NCI-H526 treated with DMSO at 0.1 percent for 48 hours (cell line): ENCODE results near the gene YPEL2.
"Not testable (repeated sequence)": the region's sequence is repeated elsewhere in the genome, so short reads cannot be mapped to it uniquely, and the experiment has no call there.

Experiments
- DNase-seq: peaks from one replicate; lab custom pipeline; 2025; lab: John Stamatoyannopoulos, UW

YPEL2 gene, protein sequence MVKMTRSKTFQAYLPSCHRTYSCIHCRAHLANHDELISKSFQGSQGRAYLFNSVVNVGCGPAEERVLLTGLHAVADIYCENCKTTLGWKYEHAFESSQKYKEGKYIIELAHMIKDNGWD

DNA sequence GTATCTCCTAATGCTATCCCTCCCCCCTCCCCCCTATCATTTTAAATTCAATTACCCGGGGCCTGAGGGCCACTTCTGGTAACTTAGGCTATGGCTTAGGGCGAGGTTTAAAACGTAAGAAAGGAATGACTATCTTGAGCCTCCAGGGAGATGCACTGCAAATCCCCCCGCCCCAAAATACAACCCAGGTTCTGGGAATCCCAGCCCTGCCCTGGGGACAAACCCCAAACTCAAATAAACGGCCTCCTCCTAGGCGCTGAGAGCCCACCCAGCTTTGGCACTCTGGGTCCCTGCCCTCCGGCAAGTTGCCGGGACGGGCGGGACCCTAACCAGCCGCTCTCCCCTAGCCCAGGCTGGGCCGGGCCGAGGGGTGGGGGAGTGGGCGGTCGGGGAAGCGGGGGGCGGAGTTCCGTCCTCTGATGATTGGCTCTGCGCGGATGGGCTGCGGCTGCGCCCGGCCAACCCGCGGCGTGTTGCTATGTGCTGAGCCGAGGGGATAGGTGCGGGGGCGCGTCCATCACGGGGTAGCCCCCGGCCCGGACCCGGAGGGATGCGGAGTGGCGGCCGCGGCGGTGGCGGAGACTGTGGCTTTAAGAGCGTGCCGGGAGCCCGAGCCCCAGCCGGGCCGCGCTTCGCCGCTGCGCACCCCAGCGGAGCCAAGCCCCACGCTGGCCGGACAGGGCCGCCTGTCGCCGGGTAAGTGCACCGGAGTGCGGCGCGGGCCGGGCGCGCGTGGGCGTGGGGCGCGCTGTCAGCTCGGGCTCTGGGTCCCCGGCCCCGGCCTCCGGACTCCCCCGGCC is at the start of gene YPEL2:
YPEL2 (plus strand) TSS at position 527 of the 800 bp plus-strand sequence. CDS start 21,755 bp downstream, outside the sequence.
- peak; percentile 94 for DNase-seq

DNA sequence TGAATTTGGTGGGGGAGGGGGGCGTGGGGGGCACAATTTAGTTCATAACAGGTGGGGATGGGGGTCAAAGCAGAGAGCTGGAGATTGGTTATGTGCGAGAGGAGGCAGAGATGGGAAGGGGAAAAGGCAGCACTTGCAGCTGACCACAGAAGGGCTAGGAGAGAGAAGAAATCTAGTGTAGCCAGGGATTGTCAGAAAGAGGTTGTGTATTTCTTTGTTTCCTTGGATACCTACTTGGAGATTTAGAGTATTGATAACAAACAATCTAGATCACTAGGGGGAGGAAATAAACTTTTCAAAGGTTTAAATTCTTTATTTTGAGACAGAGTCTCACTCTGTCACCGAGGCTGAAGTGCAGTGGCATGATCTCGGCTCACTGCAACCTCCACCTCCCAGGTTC is 47.1 kb upstream of the YPEL2 start:
- DNase-seq, result no peak

DNA sequence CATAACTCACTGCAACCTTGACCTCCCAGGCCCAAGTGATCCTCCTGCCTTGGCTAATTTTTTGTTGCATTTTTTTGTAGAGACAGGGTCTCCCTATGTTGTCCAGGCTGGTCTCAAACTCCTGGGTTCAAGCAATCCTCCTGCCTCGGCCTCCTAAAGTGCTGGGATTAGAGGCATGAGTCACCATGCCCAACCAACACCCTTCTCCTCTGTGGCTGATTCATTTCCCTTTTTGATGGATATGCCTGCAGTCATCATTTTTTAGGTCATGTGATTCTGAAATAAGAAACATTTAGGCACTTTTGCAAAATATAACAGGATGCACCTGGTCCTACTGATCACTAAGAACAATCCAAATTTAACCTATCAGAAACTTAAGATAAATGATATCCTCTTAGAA is 44.0 kb upstream of the YPEL2 start:
- DNase-seq, result no peak

DNA sequence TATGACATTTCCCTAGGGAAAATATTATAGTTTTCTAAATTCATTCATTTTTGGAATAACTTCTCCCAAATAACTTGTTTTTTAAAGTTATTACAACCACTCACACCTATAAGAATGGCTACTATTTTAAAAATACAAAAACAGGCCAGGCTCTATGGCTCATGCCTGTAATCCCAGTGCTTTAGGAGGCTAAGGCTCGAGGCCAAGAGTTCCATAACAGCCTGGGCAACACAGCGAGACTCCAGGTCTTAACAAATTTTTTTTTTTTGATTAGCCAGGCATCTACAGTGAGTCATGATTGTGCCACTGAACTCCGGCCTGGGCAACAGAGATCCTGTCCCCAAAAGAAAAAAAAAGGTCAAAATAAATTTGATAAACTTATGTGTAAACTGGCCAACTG is 43.6 kb upstream of the YPEL2 start:
- DNase-seq, result no peak

DNA sequence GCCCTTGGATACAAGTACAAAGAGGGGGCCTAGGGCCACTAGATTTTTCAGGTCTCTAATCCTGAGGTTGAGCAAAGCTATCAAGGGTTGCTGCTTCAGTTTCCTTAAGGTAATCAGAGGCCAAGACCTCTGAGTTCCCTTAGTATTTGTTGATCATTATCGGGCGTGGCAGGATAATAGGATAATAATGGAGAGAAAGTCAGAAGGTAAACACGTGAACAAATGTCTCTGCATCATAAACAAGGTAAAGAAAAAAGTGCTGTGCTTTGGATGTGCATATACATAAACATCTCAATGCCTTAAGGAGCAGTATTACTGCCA is 41.5 kb upstream of the YPEL2 start:
- DNase-seq, result no peak

DNA sequence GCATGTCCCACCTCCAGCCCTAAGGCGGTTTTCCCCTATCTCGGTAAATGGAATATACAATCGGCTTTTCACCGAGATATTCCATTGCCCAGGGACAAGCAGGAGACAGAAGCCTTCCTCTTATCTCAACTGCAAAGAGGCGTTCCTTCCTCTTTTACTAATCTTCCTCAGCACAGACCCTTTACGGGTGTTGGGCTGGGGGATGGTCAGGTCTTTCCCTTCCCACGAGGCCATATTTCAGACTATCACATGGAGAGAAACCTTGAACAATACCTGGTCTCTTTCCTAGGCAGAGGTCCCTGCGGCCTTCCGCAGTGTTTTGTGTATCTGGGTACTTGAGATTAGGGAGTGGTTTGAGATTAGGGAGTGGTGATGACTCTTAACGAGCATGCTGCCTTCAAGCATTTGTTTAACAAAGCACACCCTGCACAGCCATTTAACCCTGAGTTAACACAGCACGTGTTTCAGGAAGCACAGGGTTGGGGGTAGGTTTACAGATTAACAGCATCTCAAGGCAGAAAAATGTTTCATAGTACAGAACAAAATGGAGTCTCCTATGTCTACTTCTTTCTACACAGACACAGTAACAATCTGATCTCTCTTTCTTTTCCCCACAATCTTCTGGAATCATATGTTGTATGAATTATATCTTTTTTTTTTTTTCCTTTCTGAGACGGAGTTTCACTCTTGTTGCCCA is 41.0 kb upstream of the YPEL2 start:
- peak; percentile 70 for DNase-seq

DNA sequence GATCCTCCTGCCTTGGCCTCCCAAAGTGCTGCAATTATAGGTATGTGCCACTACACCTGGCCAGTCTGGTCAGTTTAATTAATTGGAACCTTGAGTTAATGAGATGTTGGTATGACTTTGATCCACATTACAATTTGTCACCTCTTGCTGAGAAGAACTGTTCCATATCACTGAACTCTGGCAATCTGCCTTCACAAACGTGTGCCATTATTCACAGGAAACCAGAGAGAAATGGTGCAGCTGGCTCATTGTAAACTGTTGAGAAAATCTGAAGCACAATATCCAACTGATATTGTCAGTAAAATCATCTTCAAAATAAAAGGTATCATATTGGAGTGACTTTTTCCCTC is 39.3 kb upstream of the YPEL2 start:
- DNase-seq, result no peak

DNA sequence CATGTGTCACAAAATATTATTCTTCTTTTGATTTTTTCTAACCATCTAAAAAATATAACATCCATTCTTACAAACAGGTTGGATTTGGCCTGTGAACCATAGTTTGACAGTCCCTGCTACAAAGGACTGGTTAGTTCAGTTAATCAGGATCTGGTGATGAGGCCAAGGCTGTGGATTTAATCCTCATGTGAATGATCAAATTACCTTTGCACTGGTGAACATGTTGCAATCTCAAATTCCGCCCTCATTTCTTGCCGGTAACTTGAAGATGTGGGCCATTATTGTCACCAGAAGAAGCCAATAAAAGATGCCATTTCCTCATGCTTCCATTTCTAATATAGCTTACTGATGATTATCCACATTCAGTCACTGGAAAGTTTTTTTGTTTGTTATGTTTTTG is 35.3 kb upstream of the YPEL2 start:
- no peak for DNase-seq

DNA sequence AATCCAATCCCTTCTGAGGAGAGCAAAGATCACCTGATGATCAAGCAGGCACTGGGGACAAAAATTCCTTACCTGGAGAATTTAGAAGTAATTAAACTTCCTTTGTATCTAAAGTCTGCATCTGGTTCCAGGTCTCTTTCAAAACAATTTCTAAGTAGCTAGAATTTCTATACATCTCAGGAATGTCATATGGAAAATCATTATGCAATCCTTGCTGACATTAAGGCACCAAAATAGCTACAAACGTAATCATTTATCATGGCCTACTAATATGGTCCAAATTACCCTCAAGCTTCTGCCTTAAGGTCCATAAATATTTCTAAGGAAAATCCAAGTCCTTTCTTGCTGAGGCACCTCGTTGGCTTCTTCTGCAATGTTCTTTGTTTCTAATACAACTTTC is 32.9 kb upstream of the YPEL2 start:
- no peak for DNase-seq

DNA sequence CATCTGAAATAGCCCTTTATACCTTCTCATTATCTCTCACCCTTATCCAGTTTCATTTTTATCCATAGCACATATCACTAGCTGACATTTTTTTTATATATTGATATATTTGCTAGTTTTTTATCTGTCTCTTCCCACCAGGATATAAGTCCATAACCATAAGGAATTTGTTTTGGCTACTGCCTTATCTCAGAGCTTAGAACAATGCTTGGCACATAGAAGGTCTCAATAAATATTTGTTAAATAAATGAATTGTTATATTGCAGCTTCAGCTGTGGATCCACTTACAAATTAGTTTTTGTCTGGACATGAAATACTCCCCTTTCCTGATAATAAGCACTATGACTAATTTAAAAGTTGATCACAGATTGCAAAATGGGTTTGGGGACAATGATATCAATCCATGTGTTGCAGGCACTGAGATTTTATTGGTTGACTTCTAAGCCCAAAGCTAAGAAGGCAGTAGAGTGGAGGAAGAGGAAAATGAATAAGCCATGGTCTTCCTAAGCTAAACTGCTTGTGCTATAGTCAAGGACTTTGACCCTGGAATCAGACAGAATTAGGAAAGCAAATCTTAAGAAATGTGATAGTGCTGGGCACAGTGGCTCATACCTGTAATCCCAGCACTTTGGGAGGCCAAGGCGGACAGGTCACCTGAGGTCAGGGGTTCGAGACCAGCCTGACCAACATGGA is 31.9 kb upstream of the YPEL2 start:
- DNase-seq, result no peak

DNA sequence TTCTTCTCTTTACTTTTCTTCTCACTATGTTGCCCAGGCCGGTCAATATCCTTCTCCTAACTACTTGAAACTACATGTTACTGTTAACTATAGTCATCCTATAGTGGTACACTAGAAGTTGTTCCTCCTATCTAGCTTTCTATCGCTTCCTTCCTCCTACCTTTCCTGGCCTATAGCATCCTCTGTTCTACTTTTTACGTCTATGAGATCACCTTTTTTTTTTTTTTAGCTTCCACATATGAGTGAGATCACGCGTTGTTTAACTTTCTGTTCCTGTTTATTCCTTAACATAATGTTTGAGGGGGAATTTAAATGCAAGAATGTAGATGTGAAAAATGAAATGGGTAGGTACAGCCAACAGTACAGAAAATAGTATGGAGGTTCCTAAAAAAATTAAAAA is 30.5 kb upstream of the YPEL2 start:
- no peak for DNase-seq

DNA sequence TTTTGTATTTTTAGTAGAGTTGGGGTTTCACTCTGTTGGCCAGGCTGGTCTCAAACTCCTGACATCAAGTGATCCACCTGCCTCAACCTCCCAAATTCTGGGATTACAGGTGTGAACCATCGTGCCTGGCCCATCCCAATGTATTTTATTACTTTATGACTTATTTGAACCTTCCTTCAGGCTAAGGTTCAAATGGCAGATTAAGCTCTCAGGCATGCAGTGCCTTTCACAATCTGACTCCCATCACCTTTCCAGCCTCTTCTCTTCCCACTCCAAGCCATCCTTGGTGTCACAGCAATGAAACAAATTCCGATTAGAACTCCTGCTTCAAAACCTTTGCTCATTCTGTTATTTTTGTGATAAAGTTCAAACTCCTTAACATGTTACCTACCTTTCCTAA is 26.6 kb upstream of the YPEL2 start:
- DNase-seq, result no peak

DNA sequence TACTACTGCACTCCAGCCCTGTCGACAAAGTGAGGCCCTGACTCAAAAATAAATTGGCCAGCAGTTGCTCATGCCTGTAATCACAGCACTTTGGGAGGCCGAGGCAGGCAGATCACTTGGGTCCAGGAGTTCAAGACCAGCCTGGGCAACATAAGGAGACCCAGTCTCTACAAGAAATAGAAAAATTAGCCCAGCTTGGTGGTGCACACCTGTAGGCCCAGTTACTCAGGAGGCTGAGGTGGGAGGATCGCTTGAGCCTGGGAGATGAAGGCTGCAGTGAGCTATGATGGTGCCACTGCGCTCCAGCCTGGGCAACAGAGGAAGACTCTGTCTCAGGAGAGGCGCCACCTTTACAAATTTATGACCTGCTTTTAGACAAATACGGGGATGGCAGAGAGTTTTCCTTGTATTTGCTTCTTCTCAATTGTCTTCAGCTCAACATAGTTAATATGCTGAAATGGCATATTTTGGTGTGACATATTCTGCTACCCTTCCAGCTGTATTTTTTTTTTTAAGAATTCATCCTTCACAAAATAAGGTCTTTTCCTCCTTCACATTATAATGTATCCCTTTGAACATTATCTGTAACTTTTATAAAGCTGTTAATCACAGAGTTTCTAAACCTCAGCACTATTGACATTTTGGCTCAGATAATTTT is 21.1 kb upstream of the YPEL2 start:
- DNase-seq, result no peak

DNA sequence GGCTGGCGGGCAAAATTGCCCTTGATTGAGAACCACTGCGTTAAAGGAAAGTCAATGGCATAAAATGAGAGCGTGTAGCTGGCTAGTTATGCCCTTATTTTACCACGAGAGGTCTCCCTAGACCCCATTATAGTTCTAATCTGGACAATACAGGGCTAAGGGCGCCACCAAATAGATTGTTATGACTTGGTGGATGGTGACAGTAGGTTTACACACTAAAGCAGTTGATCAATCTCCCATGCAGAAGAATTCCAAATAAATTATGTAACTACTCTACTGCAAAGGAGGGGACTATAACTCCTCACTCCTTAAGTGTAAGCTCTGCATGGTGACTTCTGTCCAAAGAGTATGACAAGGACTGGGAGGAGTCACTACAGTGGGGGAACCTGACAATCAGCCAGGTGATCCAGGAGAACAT is 20.4 kb upstream of the YPEL2 start:
- DNase-seq, result peak; percentile 61

DNA sequence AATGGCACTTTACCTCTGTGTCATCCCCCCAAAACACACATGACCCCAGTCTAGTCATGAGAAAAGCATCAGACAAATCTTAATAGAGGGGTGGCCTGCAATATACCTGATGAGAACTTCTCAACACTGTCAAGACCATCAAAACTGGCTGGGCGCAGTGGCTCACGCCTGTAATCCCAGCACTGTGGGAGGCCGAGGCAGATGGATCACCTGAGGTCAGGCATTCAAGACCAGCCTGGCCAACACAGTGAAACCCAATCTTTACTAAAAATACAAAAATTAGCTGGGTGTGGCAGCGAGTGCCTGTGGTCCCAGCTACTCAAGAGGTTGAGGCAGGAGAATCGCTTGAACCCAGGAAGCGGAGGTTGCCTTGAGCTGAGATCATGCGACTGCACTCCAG is 19.9 kb upstream of the YPEL2 start:
- DNase-seq, result not testable (repeated sequence)

DNA sequence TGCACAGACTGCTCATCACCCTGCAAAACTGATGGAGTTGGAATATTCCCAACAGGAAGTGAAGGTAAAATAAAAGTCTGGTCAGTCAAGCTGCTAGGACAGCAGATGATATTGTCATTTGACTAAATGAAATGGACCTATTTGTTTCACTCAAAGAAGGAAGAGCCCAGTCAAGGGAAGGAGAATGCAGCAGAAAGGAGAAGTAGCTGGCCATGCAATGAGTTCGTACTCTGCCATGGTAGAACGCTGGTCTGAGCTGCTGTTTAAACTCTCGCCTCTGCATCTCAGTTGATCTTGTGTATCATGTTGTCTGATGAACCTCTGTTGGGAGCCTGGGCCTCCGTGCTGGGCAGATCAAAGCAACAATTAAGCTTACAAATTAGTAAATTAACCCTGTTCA is 15.6 kb upstream of the YPEL2 start:
- DNase-seq, result no peak

DNA sequence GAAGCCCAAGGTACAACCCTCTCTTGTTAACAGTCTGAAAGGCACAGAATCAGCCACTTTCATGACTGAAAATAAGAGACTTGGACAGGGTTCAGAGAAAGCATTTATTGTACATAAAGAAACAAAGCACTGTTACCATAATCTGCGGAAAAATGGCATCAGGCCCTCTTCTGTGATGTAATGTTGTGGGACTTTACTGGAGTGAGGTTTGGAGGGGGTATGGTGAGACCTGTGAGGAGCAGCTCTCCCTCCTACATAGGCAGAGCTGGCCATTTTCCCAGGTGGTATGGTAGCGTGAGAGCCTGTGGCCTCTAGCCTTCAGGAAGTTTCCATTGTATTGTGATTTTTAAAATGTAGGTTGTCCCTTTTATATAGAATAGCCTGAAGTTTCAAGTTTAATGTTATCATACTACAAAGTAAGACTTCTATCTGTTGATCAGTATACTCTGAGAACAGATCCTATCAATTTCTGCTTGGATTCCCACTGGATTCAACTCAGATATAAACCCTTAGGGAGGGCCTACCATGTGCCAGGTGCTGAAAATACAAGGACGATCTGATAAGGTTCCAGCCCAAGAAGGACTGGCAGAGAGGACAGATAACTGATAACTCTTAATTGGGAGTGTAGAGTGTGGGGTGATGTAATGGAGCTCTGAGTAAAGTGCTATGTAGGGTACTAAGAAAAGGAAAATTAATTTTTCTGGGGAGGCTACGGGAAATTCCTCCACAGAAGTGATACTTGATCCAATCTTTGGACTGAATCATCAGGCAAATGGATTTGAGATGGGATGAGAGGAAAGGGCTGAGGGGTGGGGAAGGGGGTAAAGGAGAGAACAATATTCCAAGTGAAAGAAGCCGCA is 4.1 kb upstream of the YPEL2 start:
- DNase-seq, result peak; percentile 2

DNA sequence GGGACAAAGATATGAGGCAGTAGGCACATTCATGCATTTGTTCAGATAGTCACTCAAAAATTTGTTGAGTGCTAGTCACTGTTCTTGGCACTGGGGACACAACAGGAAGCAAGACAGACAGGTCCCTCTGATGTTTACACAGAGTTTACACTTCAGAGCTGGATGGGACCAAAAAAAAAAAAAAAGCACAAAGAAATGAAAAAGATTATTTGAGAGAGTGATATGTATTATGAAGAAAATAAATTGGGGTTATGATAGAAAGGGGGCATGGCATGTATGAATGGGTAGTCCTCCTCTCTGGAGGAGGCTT is 3.5 kb upstream of the YPEL2 start:
- DNase-seq, result no peak

DNA sequence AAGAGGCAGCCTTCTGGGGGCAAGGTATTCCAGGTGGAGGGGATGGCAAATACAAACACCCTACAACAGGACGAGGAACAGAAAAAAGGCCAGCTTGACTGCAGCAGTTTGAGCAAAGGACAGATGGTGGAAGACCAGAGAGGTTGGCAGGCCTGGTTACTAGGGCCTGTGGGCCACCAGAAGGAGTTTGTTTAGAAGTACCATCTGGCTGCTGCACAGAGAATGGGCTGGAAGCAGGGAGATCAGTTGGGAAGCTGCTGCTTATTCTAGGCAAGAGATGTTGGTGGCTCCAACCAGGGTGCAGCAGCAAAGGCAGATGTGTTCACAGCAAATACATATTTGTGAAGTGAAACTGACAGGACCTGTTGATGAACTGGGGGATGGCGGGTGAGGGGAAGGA is 2.9 kb upstream of the YPEL2 start:
- DNase-seq, result no peak

DNA sequence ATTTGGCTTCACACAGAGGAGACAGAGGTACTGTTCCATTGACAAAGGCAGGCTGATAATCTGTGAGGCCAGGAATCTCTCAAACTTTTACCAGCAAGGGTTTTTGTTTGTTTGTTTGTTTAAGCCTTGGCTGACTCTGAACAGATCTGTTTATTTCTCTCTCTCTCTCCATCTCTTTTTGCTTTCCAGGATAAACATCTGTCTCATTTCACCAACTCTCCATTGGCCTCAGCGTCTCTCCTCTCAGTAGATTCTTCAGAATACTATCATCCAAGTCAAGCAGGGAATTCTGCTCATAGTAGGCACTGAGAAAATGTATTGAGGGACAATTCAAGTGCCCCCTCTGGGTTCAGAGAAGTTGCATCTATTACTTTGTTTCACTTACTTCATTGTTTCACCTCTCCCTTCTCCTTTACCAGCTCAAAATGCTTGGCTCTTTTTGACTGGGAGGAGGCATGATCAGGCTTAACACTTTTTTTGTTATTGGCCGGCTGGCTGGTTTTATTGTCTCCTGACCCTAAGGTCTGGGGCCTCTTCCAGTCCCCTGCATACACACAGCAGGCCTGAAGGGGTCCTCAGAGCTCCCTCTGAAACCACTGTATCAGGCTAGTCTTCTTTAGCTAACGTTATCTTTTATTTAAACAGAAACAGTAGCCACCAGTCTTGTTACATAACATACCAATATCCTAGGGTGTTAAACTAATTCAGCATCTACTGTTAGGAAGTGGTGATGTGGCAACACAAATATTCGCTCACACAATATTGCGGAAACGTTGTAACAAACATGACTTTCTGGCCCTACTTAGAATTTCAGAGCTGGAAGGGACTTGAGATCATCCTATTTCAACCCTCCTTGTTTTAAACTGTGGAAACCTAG is 2.0 kb upstream of the YPEL2 start:
- DNase-seq, result peak; percentile 80
